ENCODE measurements around the gene DAB2IP.

Gene DAB2IP

DNA sequence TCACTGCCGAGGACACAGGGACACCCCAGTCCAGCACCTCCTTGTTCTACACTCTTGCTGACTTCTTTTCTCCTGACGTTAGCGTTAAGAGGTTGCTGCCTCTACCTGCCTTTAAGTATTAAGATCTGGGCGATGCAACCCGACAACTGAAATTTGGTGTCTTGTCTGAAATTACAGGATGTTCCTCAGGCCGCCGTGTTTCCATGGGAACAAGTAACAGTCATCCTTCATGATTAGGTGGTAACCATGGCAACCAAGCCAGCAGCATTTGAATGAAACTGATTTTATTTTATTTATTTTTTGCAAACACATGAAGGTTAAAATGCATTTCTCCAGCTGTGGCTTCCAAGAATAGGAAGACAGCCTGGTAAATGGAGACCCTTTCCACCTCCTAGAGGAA lies 20.8 kb downstream of the DAB2IP start:
- Mint-ChIP-seq H3K4me3 (no peak overlapping the region), H3K9me3 (peaks cover 0 to 2% of the 10 kb centered on the region in 2 donors), H3K27ac (no peak overlapping the region), H3K27me3 (peaks cover 21 to 23% of the 10 kb centered on the region in 2 donors), H3K36me3 (no peaks in the 10 kb centered on the region), H3K4me1 (no peaks in the 10 kb centered on the region)
- DNase-seq, result no peak
- no peak for ATAC-seq (replicated peaks)

DNA sequence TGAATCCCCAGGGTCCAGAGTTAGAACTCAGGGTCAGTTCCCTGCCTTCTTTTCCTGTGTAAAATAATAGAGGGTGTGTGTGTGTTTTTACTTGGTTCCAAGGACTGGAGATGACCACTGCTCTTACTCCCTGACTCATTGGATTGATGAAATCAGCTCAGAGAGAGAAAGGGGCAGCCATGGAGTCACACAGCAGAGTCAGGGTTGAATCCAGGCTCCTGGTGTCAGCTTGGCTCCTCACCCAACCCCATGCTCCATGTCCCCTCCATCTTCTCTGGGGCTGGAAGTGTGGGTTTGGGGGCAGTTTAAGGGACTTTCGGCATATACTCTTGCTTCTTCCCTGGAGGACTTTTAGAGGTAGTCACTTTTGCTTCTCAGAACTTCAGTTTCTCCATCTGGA lies 21.6 kb downstream of the DAB2IP start:
- no peak for DNase-seq
- H3K36me3 Mint-ChIP-seq, result no peaks in the 10 kb centered on the region
- no peak overlapping the region for H3K4me3 Mint-ChIP-seq
- H3K27me3 Mint-ChIP-seq, result peaks cover 15 to 18% of the 10 kb centered on the region in 2 donors
- no peak overlapping the region for H3K27ac Mint-ChIP-seq
- no peaks in the 10 kb centered on the region for H3K4me1 Mint-ChIP-seq
- ATAC-seq (replicated peaks), result no peak
- H3K9me3 Mint-ChIP-seq, result peaks cover 0 to 2% of the 10 kb centered on the region in 2 donors

DNA sequence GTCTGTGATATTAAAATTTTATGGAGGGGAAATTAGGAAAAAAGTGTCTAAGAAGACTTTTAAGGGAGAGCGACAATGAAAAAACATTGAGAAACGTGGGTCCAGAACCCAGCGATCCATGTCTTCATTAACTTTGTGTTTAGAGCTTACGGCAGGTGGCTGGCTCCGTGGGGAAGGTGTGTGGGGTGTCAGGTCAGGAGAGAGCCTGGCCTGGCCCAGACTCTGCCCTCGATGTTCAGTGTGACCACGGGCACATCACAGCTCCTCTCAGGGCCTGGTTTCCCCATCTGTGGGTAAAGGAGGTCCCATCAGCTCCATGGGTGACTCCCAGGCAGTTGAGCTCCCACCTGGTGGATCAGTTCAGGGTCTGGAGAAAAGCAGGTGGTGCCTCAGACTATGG lies 22.1 kb downstream of the DAB2IP start:
- H3K27me3 Mint-ChIP-seq, result peaks cover 11 to 12% of the 10 kb centered on the region in 2 donors
- no peak overlapping the region for H3K4me3 Mint-ChIP-seq
- peak overlapping the region; percentile 45 for H3K27ac Mint-ChIP-seq
- no peaks in the 10 kb centered on the region for H3K36me3 Mint-ChIP-seq
- H3K9me3 Mint-ChIP-seq, result peaks cover 0 to 2% of the 10 kb centered on the region in 2 donors
- DNase-seq (no peak), ATAC-seq (replicated peaks) (no peak)
- no peaks in the 10 kb centered on the region for H3K4me1 Mint-ChIP-seq

DNA sequence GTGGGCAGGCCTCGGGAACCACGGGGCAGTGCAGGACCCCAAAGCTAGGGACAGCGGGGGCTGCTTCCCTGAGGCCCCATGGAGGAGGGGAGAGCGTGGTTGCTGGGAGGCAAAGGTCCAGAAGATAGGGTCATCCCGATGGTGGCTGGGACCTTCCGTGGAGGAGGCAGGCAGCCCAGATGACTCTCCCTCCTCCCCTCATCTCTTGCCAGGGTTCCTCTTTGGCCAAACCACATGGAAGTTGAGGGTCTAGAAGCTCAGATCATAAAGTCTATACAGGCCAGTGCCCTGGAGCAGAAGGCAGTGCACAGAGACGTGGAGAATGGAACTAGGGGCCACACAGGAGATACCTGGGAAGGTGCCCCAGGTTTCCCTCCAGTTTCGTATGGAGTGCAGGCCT lies 22.6 kb downstream of the DAB2IP start:
- no peak overlapping the region for H3K27ac Mint-ChIP-seq

GRCh38 chr9:121674952-121675351 lies 23.5 kb downstream of the DAB2IP start:
- DNase-seq (no peak), ATAC-seq (replicated peaks) (no peak)
- Mint-ChIP-seq H3K4me1 (no peaks in the 10 kb centered on the region), H3K27me3 (peaks cover 10 to 11% of the 10 kb centered on the region in 2 donors), H3K4me3 (no peak overlapping the region), H3K36me3 (no peaks in the 10 kb centered on the region), H3K9me3 (peaks cover 0 to 1% of the 10 kb centered on the region in 2 donors), H3K27ac (no peak overlapping the region)

More for the DNA sequence above, 22.6 kb downstream of the DAB2IP start:
- no peak overlapping the region for H3K4me3 Mint-ChIP-seq
- peaks cover 11 to 12% of the 10 kb centered on the region in 2 donors for H3K27me3 Mint-ChIP-seq
- peaks cover 0 to 2% of the 10 kb centered on the region in 2 donors for H3K9me3 Mint-ChIP-seq
- DNase-seq, result no peak
- no peaks in the 10 kb centered on the region for H3K4me1 Mint-ChIP-seq
- ATAC-seq (replicated peaks), result no peak
- H3K36me3 Mint-ChIP-seq, result no peaks in the 10 kb centered on the region

DNA sequence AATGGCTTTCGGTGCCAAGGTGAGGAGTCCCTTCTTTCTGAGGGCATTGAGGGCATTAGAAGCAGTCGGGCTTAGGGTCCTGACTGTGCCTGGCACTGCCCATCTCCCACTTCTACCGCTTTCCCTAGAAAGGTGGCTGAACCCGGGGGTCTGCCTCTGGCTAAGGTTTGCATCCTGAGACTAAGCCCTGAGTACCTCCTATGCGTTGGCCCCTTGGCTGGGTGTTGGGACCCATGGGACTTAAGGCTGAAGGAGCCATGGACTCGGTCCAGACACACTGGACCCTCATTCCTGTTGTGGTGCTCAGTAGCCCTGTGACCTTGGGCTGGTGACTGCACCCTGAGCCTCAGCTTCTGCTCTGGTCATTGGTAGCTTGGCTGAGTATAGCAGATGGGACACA lies 23.9 kb downstream of the DAB2IP start:
- Mint-ChIP-seq H3K27me3 (peaks cover 8 to 10% of the 10 kb centered on the region in 2 donors), H3K36me3 (no peaks in the 10 kb centered on the region), H3K4me1 (no peaks in the 10 kb centered on the region), H3K9me3 (no peaks in the 10 kb centered on the region), H3K4me3 (no peak overlapping the region), H3K27ac (no peak overlapping the region)
- DNase-seq (no peak), ATAC-seq (replicated peaks) (no peak)

- Mint-ChIP-seq H3K36me3 (no peaks in the 10 kb centered on the region), H3K27me3 (peaks cover 6 to 9% of the 10 kb centered on the region in 2 donors), H3K27ac (no peak overlapping the region), H3K9me3 (no peaks in the 10 kb centered on the region), H3K4me1 (no peaks in the 10 kb centered on the region), H3K4me3 (no peak overlapping the region)
- ATAC-seq (replicated peaks) (no peak), DNase-seq (no peak)
These were observed 24.8 kb downstream of the DAB2IP start for GRCh38 chr9:121675969-121676822.

DNA sequence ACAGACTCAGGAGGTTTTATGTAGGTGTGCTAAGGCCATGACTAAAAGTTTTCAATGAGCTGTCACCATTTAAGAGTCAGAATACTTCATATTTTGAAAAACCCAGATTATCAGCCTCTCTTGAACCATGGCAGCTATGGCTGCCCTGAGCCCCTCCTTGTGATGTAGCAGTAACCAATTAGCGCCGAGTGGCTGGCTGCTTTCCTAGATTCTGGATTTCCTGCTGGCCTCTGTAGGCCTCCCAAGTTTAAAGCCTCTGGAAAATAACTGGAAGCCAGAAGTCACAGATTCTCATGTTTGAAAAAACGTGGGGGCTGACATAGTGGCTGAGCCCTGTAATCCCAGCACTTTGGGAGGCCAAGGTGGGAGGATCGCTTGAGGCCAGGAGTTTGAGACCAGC lies 25.5 kb downstream of the DAB2IP start:
- Mint-ChIP-seq H3K36me3 (no peaks in the 10 kb centered on the region), H3K27ac (no peak overlapping the region), H3K4me3 (no peak overlapping the region)

GRCh38 chr9:121678501-121679022 lies 27.1 kb downstream of the DAB2IP start:
- no peak for ATAC-seq (replicated peaks)
- H3K27me3 Mint-ChIP-seq, result peaks cover 12 to 18% of the 10 kb centered on the region in 2 donors
- H3K9me3 Mint-ChIP-seq, result no peaks in the 10 kb centered on the region
- no peaks in the 10 kb centered on the region for H3K4me1 Mint-ChIP-seq
- no peaks in the 10 kb centered on the region for H3K36me3 Mint-ChIP-seq
- DNase-seq, result no peak
- no peak overlapping the region for H3K27ac Mint-ChIP-seq
- H3K4me3 Mint-ChIP-seq, result no peak overlapping the region

More for the DNA sequence above, 25.5 kb downstream of the DAB2IP start:
- Mint-ChIP-seq H3K27me3 (peaks cover 9 to 13% of the 10 kb centered on the region in 2 donors), H3K4me1 (no peaks in the 10 kb centered on the region), H3K9me3 (no peaks in the 10 kb centered on the region)
- DNase-seq, result no peak
- ATAC-seq (replicated peaks), result no peak

GRCh38 chr9:121679901-121680635 lies 28.6 kb downstream of the DAB2IP start:
- DNase-seq (no peak), ATAC-seq (replicated peaks) (no peak)
- no peak overlapping the region for H3K4me3 Mint-ChIP-seq
- no peak overlapping the region for H3K27ac Mint-ChIP-seq
- H3K36me3 Mint-ChIP-seq, result no peaks in the 10 kb centered on the region
- peaks cover 26 to 31% of the 10 kb centered on the region in 2 donors for H3K27me3 Mint-ChIP-seq
- no peaks in the 10 kb centered on the region for H3K4me1 Mint-ChIP-seq
- no peaks in the 10 kb centered on the region for H3K9me3 Mint-ChIP-seq

GRCh38 chr9:121681404-121681803 lies 30.0 kb downstream of the DAB2IP start:
- H3K36me3 Mint-ChIP-seq, result no peaks in the 10 kb centered on the region
- peaks cover 32 to 35% of the 10 kb centered on the region in 2 donors for H3K27me3 Mint-ChIP-seq
- no peak for DNase-seq
- ATAC-seq (replicated peaks), result no peak
- no peak overlapping the region for H3K27ac Mint-ChIP-seq
- H3K4me3 Mint-ChIP-seq, result no peak overlapping the region
- no peaks in the 10 kb centered on the region for H3K4me1 Mint-ChIP-seq
- H3K9me3 Mint-ChIP-seq, result no peaks in the 10 kb centered on the region

- no peak overlapping the region for H3K4me3 Mint-ChIP-seq
- peaks cover 40 to 41% of the 10 kb centered on the region in 2 donors for H3K27me3 Mint-ChIP-seq
- H3K9me3 Mint-ChIP-seq, result no peaks in the 10 kb centered on the region
- H3K36me3 Mint-ChIP-seq, result no peaks in the 10 kb centered on the region
- H3K4me1 Mint-ChIP-seq, result no peaks in the 10 kb centered on the region
- no peak overlapping the region for H3K27ac Mint-ChIP-seq
- ATAC-seq (replicated peaks) (no peak), DNase-seq (no peak)
These were observed 30.8 kb downstream of the DAB2IP start for GRCh38 chr9:121682201-121682600.

DNA sequence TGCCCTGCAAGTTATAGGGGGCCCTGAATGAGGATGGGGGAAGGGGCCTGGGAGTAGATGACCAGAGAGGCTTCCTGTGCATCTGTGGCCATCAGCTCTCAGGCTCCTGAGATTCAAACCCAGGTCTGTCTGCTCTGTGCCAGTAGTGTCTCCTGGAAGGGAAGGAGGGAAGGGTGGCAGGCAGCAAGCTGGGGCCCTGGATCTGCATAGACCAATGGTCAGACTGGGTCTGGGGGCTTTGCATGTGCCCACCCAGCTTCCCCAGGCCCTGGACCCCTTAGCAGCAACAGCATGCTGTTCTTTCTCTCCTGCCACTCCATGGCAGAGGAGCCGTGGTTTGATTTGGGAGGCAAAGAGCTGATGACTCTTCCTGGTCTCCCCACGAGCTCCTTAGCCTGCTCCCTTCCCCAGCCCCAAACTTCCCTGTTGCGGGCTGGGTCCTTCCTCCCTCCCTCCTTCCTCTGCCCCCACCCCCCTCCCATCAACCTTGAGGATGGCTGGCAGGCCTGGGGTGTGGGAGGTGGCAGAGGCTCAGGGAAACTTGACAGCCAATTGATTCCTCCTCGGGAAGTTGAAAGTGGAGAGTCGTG lies 31.6 kb downstream of the DAB2IP start:
- no peaks in the 10 kb centered on the region for H3K4me1 Mint-ChIP-seq
- ATAC-seq (replicated peaks) (no peak), DNase-seq (no peak)
- H3K27me3 Mint-ChIP-seq, result peaks cover 41 to 43% of the 10 kb centered on the region in 2 donors
- H3K9me3 Mint-ChIP-seq, result no peaks in the 10 kb centered on the region
- H3K4me3 Mint-ChIP-seq, result no peak overlapping the region
- H3K36me3 Mint-ChIP-seq, result no peaks in the 10 kb centered on the region
- H3K27ac Mint-ChIP-seq, result no peak overlapping the region

- DNase-seq (no peak), ATAC-seq (replicated peaks) (no peak)
- H3K27me3 Mint-ChIP-seq, result peaks cover 41 to 48% of the 10 kb centered on the region in 2 donors
These were observed 32.2 kb downstream of the DAB2IP start for GRCh38 chr9:121683652-121684051.

More at GRCh38 chr9:121683652-121684051, 32.2 kb downstream of the DAB2IP start:
- Mint-ChIP-seq H3K9me3 (no peaks in the 10 kb centered on the region), H3K4me1 (no peaks in the 10 kb centered on the region), H3K36me3 (no peaks in the 10 kb centered on the region), H3K27ac (no peak overlapping the region), H3K4me3 (no peak overlapping the region)
